Fibroblast of skin of right biceps (primary cell): ENCODE measurements around the gene SIRT7.

Source experiments
- DNase-seq: peaks from one replicate; pipeline ENCODE4 v3.0.0-alpha.2; 2013

Gene SIRT7

GRCh38 chr17:81884520-81884919 is 33.5 kb downstream of the SIRT7 start:
- peak; percentile 14 for DNase-seq

GRCh38 chr17:81879121-81879520 is 38.9 kb downstream of the SIRT7 start:
- no peak for DNase-seq

- no peak for DNase-seq
Measured at GRCh38 chr17:81878294-81878693, 39.7 kb downstream of the SIRT7 start.

- DNase-seq: no peak
Measured at GRCh38 chr17:81877569-81877968, 40.4 kb downstream of the SIRT7 start.

GRCh38 chr17:81871387-81872230 is 46.4 kb downstream of the SIRT7 start:
- peak; percentile 91 for DNase-seq

- no peak for DNase-seq
Measured at GRCh38 chr17:81870981-81871386, 47.0 kb downstream of the SIRT7 start, which contains the start of gene ARHGDIA. TSS of gene ARHGDIA (minus strand) at chr17:81871337. CDS start at chr17:81869930, 1,407 bp downstream.

- DNase-seq: peak; percentile 57
Measured at GRCh38 chr17:81870131-81870980, 47.6 kb downstream of the SIRT7 start.

GRCh38 chr17:81869221-81870130 is 48.5 kb downstream of the SIRT7 start:
- DNase-seq: peak; percentile 51

- DNase-seq: peak; percentile 92
Measured at GRCh38 chr17:81868674-81869220, 49.2 kb downstream of the SIRT7 start.

GRCh38 chr17:81867991-81868673 is 49.8 kb downstream of the SIRT7 start:
- no peak for DNase-seq

- DNase-seq: peak; percentile 54
Measured at GRCh38 chr17:81867170-81867990, 50.6 kb downstream of the SIRT7 start.

- no peak for DNase-seq
Measured at GRCh38 chr17:81866440-81867169, 51.4 kb downstream of the SIRT7 start.

- peak; percentile 17 for DNase-seq
Measured at GRCh38 chr17:81865733-81866439, 52.1 kb downstream of the SIRT7 start.

- DNase-seq: no peak
Measured at GRCh38 chr17:81865358-81865732, 52.6 kb downstream of the SIRT7 start.

GRCh38 chr17:81863833-81864768 is 53.9 kb downstream of the SIRT7 start:
- DNase-seq: no peak

GRCh38 chr17:81863123-81863675 is 54.8 kb downstream of the SIRT7 start:
- no peak for DNase-seq
